Skeletal muscle cell (primary cell): ENCODE data around the gene PKN1.

Source experiments
- DNase-seq: peaks from one replicate; pipeline ENCODE4 v3.0.0-alpha.2; 2010; ENCODE audit warnings: low read depth
- H3K4me3 ChIP-seq: 2 replicates; pipeline ENCODE4 v1.5.1; 2011; ENCODE audit warnings: low read depth, mild to moderate bottlenecking, control low read depth, low read length, moderate library complexity

PKN1 gene

DNA sequence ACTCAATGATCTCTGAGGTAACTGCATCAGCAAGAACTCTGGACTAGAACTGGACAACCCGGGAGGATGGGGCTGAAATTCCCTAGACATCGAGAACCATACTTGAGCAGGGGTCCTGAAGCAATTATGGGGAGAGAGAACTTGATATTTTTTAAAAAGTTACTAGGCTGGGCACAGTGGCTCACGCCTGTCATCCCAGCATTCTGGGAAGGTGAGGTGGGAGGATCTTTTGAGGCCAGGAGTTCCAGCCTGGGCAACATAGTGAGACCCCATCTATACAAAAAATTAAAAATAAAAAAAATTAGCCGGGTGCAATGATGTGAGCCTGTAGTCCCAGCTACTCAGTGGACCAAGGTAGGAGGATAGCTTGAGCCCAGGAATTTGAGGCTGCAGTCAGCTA, 87.4 kb downstream of the PKN1 start:
- no peak overlapping the region for H3K4me3 ChIP-seq

More for the DNA sequence above, 87.4 kb downstream of the PKN1 start:
- no peak for DNase-seq
